GM19043 (cell line): ENCODE data around the gene FSIP1.

Experiments
- ATAC-seq: cut with Tn5 transposase; IDR thresholded peaks from one replicate; pipeline ENCODE4 v1.9.1; 2021; ENCODE audit warnings: low read depth; ENCODE audit not compliant: unreplicated experiment

FSIP1 gene

DNA sequence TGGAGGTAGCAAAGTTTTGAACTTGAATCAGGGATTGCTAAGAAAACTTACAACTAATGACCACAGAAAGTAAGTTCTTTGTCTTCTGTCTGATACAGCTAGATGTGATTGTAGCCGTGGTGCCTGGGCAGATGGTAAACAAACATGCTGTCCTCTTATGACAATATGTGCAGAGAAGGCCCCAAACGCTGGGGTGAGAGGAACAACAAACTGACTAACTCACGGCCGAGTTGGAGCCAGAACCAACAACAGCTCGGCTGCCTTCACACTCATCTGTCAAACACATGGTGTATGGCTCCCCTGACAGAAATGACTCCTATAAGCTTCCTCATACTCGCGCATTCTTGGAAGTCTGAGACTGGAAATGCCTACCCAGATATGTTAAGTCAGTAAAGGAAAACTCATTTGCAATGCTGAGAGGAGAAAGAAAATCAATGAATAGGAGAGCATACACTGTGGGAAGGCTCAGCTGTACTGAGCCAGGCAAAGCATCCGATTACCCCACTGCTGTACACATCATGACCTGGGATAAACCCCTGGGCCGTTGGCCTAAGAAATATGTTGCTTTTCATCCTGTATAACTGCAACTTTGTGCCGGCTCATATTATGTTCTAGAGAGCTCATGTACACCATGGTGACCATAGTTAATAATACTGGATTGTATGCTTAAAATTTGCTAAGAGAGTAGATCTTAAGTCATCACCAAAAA, 196.1 kb downstream of the FSIP1 start:
- ATAC-seq = no peak

DNA sequence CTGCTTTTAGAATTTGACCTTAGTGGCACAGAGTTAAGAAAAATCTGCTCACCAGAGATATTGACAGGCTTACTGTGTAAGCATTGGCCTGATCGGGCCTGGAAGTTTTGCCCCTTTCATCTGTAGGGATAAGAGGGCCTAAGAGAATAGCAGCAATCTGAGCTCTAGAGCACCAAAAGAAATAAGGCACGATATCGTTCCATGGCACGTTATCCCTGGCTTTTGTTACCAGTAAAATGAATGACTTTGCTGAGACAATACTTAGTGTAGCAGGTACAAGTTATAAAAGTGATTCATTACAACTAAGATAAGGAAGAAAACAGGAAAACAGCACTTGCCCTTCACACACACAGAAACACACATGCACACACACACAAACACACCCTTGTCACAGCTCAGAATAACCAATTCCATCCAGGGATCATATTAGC, 196.8 kb downstream of the FSIP1 start:
- no peak for ATAC-seq

- no peak for ATAC-seq
These were observed 197.2 kb downstream of the FSIP1 start for GRCh38 chr15:39585389-39585841.

- no peak for ATAC-seq
These were observed 197.8 kb downstream of the FSIP1 start for GRCh38 chr15:39584662-39585388.

- ATAC-seq = no peak
These were observed 198.4 kb downstream of the FSIP1 start for GRCh38 chr15:39584266-39584659.

DNA sequence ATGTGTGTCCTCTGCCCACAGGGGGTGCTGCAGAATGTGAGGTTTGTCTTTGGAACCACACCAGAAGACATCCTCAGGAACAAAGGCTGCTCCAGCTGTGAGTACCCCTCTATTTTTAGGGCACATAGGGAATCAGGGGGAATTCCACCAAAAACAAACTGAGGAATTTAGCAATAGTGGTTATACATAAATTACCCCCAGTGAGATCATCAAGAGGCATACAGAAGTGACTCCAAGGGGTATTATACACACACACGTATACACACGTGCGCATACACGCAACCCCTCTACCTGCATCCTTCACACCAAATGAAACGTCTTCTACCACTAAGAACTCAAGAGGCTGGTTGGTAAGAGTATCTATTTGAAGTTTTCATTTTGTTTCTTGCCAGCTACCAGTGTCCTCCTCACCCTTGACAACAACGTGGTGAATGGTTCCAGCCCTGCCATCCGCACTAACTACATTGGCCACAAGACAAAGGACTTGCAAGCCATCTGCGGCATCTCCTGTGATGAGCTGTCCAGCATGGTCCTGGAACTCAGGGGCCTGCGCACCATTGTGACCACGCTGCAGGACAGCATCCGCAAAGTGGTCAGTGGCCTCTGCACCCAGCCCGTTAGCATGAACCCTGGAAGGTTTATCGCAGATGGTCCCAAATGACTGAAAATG, 198.9 kb downstream of the FSIP1 start:
- ATAC-seq = no peak

DNA sequence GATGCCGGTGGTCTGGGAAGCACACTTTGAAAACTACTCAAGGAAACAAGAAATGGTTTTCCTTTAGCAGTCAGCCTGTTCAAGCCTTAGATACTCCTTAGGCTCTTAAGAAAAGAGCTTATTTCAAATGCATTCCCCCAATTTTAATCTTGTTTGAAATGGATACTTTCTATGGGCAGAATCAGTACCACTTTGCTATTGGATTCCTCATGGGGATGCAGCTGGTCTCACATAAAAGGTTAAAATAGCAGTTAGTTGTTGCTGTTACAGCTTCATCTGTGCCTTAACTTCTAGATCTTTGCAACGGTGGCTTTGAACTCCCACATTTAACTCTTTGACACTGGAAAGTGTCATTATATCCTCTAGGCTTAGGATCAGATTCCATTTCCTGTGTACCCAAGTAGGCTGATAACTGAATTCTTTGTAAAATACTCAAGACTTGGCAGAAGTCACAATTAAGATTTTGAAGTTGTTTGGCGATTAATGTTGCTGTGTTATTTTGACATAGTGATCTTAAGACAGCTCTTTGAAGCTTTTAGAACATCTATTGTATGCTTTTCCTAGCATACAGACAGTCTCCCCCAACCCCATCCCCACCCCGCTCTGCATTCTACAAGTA, 199.6 kb downstream of the FSIP1 start:
- ATAC-seq = no peak

DNA sequence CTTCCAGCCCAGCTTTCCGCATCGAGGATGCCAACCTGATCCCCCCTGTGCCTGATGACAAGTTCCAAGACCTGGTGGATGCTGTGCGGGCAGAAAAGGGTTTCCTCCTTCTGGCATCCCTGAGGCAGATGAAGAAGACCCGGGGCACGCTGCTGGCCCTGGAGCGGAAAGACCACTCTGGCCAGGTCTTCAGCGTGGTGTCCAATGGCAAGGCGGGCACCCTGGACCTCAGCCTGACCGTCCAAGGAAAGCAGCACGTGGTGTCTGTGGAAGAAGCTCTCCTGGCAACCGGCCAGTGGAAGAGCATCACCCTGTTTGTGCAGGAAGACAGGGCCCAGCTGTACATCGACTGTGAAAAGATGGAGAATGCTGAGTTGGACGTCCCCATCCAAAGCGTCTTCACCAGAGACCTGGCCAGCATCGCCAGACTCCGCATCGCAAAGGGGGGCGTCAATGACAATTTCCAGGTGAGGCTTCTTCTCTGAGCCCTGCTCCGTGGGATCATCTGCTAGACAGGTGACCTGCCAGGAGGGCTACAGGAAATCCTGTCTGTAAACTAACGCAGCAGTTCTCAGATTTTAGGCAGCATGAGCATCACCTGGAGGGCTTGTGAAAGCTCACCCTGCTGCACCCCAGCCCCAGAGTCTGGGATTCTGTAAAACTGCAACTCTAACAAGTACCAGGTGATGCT, 200.2 kb downstream of the FSIP1 start:
- ATAC-seq = no peak

DNA sequence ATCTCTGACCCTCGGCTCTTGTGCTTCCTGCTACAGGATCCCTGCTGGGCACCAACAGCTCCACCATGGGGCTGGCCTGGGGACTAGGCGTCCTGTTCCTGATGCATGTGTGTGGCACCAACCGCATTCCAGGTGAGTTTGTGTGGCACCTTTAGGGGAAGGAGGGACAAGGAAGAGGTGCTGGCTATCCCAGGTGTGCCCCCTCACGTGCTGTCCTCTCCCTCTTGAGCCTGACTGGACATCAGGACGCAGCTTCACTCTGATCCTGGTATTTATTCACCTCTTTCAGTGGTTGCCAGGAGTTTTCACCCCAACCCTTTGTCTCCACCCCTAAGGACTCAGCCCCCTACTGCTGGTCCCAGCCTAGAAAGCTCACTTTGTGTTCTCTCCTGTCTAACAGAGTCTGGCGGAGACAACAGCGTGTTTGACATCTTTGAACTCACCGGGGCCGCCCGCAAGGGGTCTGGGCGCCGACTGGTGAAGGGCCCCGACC, 200.8 kb downstream of the FSIP1 start:
- no peak for ATAC-seq

GRCh38 chr15:39581242-39581792, 201.3 kb downstream of the FSIP1 start:
- no peak for ATAC-seq

DNA sequence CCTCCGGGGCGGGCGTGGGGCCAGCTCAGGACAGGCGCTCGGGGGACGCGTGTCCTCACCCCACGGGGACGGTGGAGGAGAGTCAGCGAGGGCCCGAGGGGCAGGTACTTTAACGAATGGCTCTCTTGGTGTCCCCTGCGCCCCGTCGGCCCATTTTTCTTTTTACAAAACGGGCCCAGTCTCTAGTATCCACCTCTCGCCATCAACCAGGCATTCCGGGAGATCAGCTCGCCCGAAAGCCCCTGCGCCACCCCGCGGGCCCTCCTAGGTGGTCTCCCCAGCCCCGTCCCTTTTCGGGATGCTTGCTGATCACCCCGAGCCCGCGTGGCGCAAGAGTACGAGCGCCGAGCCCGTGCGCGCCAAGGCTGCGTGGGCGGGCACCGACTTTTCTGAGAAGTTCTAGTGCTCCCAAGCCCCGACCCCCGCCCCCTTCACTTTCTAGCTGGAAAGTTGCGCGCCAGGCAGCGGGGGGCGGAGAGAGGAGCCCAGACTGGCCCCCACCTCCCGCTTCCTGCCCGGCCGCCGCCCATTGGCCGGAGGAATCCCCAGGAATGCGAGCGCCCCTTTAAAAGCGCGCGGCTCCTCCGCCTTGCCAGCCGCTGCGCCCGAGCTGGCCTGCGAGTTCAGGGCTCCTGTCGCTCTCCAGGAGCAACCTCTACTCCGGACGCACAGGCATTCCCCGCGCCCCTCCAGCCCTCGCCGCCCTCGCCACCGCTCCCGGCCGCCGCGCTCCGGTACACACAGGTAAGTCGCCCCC, 202.0 kb downstream of the FSIP1 start, which contains the start of gene THBS1:
THBS1 (plus strand) TSS at position 595 of the 757 bp plus-strand sequence. CDS start 779 bp downstream, outside the sequence.
- peak; percentile 22 for ATAC-seq

DNA sequence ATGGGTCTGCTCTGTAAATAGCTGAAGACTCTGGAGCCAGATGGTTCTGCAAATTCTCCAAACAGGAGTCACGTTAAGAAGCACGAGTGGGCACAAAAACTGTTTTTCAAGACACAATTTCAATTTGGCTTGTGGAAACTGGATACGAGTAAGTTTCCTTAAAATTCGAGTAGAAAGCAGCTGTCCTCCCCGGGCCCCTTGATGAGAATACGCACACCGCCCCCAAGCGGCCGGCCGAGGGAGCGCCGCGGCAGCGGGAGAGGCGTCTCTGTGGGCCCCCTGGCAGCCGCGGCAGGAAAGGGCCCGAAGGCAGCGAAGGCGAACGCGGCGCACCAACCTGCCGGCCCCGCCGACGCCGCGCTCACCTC, 202.5 kb downstream of the FSIP1 start:
- ATAC-seq = peak; percentile 72

- no peak for ATAC-seq
These were observed 203.0 kb downstream of the FSIP1 start for GRCh38 chr15:39579487-39580116.

DNA sequence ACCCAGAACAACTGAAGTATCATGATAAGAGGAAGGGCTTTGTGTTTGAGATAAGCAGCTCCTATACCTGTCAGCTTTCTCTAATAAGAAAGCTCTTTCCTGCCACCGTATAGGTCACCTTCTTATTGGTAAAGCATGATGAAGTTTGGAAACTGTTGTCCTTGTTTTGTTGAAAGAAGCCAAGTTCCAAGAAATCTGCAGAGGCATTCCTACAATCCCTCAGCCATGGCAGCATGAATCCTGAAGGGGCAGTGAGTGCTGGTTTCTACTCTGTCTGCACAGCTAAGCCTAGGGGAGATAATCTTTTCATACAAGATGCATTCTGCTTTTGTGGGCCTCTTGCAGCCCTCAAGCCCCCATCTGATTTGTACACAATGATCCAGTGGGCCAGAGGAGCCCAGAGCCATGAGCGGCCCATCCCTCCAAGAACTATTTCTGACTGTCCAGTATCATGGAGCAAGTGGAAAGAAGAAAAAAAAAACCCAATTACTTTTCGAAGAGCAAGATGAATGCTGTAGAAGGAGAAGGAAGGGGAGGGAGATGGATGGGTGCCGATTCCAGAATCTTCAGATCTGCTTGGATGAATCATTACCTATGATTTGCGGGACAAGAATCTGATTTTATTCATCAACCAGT, 203.7 kb downstream of the FSIP1 start:
- ATAC-seq = no peak

DNA sequence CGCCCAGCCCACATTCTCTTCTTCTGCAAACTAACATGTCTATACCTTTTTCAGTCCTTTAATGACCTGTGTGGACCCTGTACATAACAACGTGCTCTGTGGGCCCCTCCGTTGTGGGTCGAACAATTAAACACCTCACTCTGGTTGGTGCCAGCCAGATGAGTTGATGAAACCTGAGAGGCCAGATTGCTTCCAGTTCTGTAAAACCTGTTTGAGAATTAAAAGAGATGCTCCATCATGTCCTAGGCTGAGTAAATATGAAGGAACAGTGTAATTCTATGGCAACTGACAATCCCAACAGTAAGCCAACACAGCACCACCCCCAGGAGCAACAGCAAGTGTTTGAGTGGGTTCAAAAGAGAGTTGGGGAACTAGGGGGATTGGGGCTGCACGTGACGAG, 207.5 kb downstream of the FSIP1 start:
- ATAC-seq = no peak

GRCh38 chr15:39574427-39574826, 208.2 kb downstream of the FSIP1 start:
- no peak for ATAC-seq

- ATAC-seq = no peak
These were observed 208.8 kb downstream of the FSIP1 start for GRCh38 chr15:39573844-39574243.

- ATAC-seq = no peak
These were observed 209.4 kb downstream of the FSIP1 start for GRCh38 chr15:39573287-39573686.
